Spleen (tissue), 11 donors: Measurements from ENCODE around the gene IP6K3. TPM values are rescaled to one million over a fixed set of nuclear protein-coding genes. Genes with fewer than 3 reads are reported as not detected.
A peak's percentile ranks its signal among the peaks of the same experiment; 100 is the strongest.

Experiments
- DNase-seq: peaks from one replicate; pipeline ENCODE4 v3.0.0-alpha.2; 2020
- H3K27ac ChIP-seq, 8 donors: fragments of 200-600 bp; sonication (generic) in 7 of 8; 1 replicate in 4 of 8; 2 replicates in 4 of 8; pipeline versions ENCODE4 v1.5.0 to v1.8.0; 2016 to 2021; ENCODE audit warnings: inconsistent platforms in 4 of 8, mild to moderate bottlenecking in 4 of 8, moderate library complexity in 1 of 8
- H3K27me3 ChIP-seq, 7 donors: fragments of 200-600 bp; sonication (generic) in 6 of 7; replicated peaks in 1 of 7; 1 replicate in 4 of 7; 2 replicates in 3 of 7; pipeline versions ENCODE4 v1.5.0 to v1.8.0; 2016 to 2021; ENCODE audit warnings: inconsistent platforms in 3 of 7, mild to moderate bottlenecking in 1 of 7
- H3K36me3 ChIP-seq, 6 donors: fragments of 200-600 bp; sonication (generic) in 5 of 6; 1 replicate in 4 of 6; 2 replicates in 2 of 6; pipeline versions ENCODE4 v1.5.0 to v1.8.0; 2016 to 2021; ENCODE audit warnings: inconsistent platforms in 2 of 6
- H3K4me1 ChIP-seq, 6 donors: fragments of 200-600 bp; sonication (generic) in 5 of 6; 1 replicate in 3 of 6; 2 replicates in 3 of 6; pipeline versions ENCODE4 v1.5.0 to v1.8.0; 2016 to 2021; ENCODE audit warnings: inconsistent platforms in 3 of 6
- H3K4me3 ChIP-seq, 8 donors: fragments of 200-600 bp; sonication (generic) in 7 of 8; 1 replicate in 4 of 8; 2 replicates in 4 of 8; pipeline versions ENCODE4 v1.5.0 to v1.8.0; 2016 to 2021; ENCODE audit warnings: inconsistent platforms in 4 of 8, mild to moderate bottlenecking in 4 of 8, moderate library complexity in 2 of 8
- H3K9me3 ChIP-seq, 8 donors: fragments of 200-600 bp; sonication (generic) in 7 of 8; 1 replicate in 4 of 8; 2 replicates in 4 of 8; pipeline versions ENCODE4 v1.5.0 to v1.8.0; 2016 to 2021; ENCODE audit warnings: inconsistent platforms in 4 of 8
- POLR2A ChIP-seq, 3 donors: fragments of 450-650 bp; IDR thresholded peaks; one replicate each; pipeline ENCODE4 v1.5.1; 2017; ENCODE audit warnings: antibody characterized with exemption in 3 of 3, mild to moderate bottlenecking in 1 of 3
- POLR2AphosphoS5 ChIP-seq, 3 donors: sonication (generic); formaldehyde crosslinking; IDR thresholded peaks; one replicate each; pipeline ENCODE4 v1.5.1; 2017; ENCODE audit warnings: antibody characterized with exemption in 3 of 3
- WGBS, 5 donors: extraction: QIAGEN DNeasy Blood & Tissue Kit in 3 of 5; methylation state at CpG; one replicate each; pipeline versions ENCODE4 v1.1.5 to v1.1.7; 2013 to 2018; 5-methylcytosine and 5-hydroxymethylcytosine counted together
- intact Hi-C: fragments of 100-400 bp; cut with DNase I; formaldehyde crosslinking; loops from one replicate; pipeline ENCODE4 v1.15.0; 2023; ENCODE audit warnings: low total_unique reads
- polyA plus RNA-seq, 3 donors: library from polyadenylated mRNA; stranded (reverse); fragments of 200-250 nt; gene quantifications; one replicate each; pipeline ENCODE4 v1.2.1, GENCODE V29; 2013
- total RNA-seq, 7 donors: library from RNA; depleted of rRNA in 3 of 7; stranded (reverse); fragments of >200 nt in 3 of 7; fragmentation: NEBNext Ultra II Directional in 4 of 7; extraction: Animal tissue kit (Norgen Biotek cat#: 25700) in 4 of 7; gene quantifications; one replicate each; pipeline versions ENCODE4 v1.1.0 to v1.2.1, GENCODE V29; 2016 to 2021
- TF ChIP-seq, protein P1 (sequence below), 11 experiments: fragments of 200-600 bp in 7 of 11; fragments of 450-650 bp in 4 of 11; sonication (generic) in 4 of 11; IDR thresholded peaks in 8 of 11; conservative IDR thresholded peaks in 3 of 11; 1 replicate in 7 of 11; 2 replicates in 4 of 11; pipeline versions ENCODE4 v1.4.0 to v1.8.0; 2016 to 2021; ENCODE audit warnings: antibody characterized with exemption in 11 of 11, inconsistent platforms in 4 of 11, mild to moderate bottlenecking in 1 of 11
- donor health status: healthy with polysubstance abuse.
- donor health status: DM: no; HTN: no; CAD: no; lungs with moderate emphysema.
- donor health status: DM: no; HTN: no; CAD: no.
- donor health status: Bipolar disorder and iron deficiency.
- donor health status: healthy.
- donor health status: DM: no; HTN: no; CAD: no.
- donor health status: DM: yes; HTN: yes; CAD: no.

The IP6K3 gene
- total and polyA plus RNA-seq, 10 donors, result 0.30 to 5.8 (median 2.2) TPM

GRCh38 chr6:33740204-33740608, 6.5 kb downstream of the IP6K3 start:
- 39 to 80% (median 59%) methylated on average over 5 to 6 of the region's 6 CpGs for WGBS, 5 donors
- Histone ChIP-seq H3K9me3 (no peaks in the 10 kb centered on the region), H3K4me1 (peaks cover 0 to 45% (median 21%) of the 10 kb centered on the region in 6 donors), H3K27me3 (peaks cover 0 to 11% (median 0%) of the 10 kb centered on the region in 7 donors), H3K4me3 (no peak overlapping the region), H3K36me3 (peaks cover 0 to 4% (median 0%) of the 10 kb centered on the region in 6 donors), H3K27ac (peak overlapping the region in 4 of 8 donors; percentile 13 to 65 (median 48))
- DNase-seq, result no peak
- intact Hi-C loops, result no loop called here
- TF ChIP-seq POLR2AphosphoS5 (IDR thresholded peaks at IDR 0.05), result peak in 1 of 3 donors; percentile 48
- TF ChIP-seq, protein P1, sequence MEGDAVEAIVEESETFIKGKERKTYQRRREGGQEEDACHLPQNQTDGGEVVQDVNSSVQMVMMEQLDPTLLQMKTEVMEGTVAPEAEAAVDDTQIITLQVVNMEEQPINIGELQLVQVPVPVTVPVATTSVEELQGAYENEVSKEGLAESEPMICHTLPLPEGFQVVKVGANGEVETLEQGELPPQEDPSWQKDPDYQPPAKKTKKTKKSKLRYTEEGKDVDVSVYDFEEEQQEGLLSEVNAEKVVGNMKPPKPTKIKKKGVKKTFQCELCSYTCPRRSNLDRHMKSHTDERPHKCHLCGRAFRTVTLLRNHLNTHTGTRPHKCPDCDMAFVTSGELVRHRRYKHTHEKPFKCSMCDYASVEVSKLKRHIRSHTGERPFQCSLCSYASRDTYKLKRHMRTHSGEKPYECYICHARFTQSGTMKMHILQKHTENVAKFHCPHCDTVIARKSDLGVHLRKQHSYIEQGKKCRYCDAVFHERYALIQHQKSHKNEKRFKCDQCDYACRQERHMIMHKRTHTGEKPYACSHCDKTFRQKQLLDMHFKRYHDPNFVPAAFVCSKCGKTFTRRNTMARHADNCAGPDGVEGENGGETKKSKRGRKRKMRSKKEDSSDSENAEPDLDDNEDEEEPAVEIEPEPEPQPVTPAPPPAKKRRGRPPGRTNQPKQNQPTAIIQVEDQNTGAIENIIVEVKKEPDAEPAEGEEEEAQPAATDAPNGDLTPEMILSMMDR (IDR thresholded peaks at IDR 0.05 in 8 of 11, conservative IDR thresholded peaks at IDR 0.05 in 3 of 11), result no peak

- Histone ChIP-seq H3K9me3 (no peaks in the 10 kb centered on the region), H3K36me3 (peaks cover 0 to 10% (median 0%) of the 10 kb centered on the region in 6 donors), H3K4me3 (no peak overlapping the region), H3K27me3 (peaks cover 0 to 11% (median 0%) of the 10 kb centered on the region in 7 donors), H3K4me1 (peaks cover 0 to 39% (median 19%) of the 10 kb centered on the region in 6 donors), H3K27ac (peak overlapping the region in 4 of 8 donors; percentile 13 to 65 (median 48))
- intact Hi-C loops, result no loop called here
- WGBS, 5 donors, result 51 to 74% (median 65%) methylated on average over 4 to 5 of the region's 5 CpGs
- TF ChIP-seq, protein P1 (IDR thresholded peaks at IDR 0.05 in 8 of 11, conservative IDR thresholded peaks at IDR 0.05 in 3 of 11), result no peak
- no peak for TF ChIP-seq POLR2A (IDR thresholded peaks at IDR 0.05)
- no peak for TF ChIP-seq POLR2AphosphoS5 (IDR thresholded peaks at IDR 0.05)
- no peak for DNase-seq
Observed at GRCh38 chr6:33739571-33739970, 7.1 kb downstream of the IP6K3 start.

- Histone ChIP-seq H3K4me1 (peaks cover 0 to 32% (median 13%) of the 10 kb centered on the region in 6 donors), H3K4me3 (no peak overlapping the region), H3K36me3 (peaks cover 0 to 17% (median 0%) of the 10 kb centered on the region in 6 donors), H3K27ac (no peak overlapping the region), H3K27me3 (peaks cover 0 to 9% (median 0%) of the 10 kb centered on the region in 7 donors), H3K9me3 (no peaks in the 10 kb centered on the region)
- TF ChIP-seq POLR2AphosphoS5 (IDR thresholded peaks at IDR 0.05) (no peak), POLR2A (IDR thresholded peaks at IDR 0.05) (no peak)
- TF ChIP-seq, protein P1 (IDR thresholded peaks at IDR 0.05 in 8 of 11, conservative IDR thresholded peaks at IDR 0.05 in 3 of 11), result no peak
- WGBS, 5 donors, result 87 to 96% (median 92%) methylated on average over 4 to 5 of the region's 5 CpGs
- intact Hi-C loops, result no loop called here
- DNase-seq, result no peak
Observed at GRCh38 chr6:33738879-33739278, 7.8 kb downstream of the IP6K3 start.

- intact Hi-C loops, result no loop called here
- no peak for DNase-seq
- H3K27me3 ChIP-seq, result peaks cover 0 to 8% (median 0%) of the 10 kb centered on the region in 7 donors
- H3K4me1 ChIP-seq, result peaks cover 0 to 26% (median 10%) of the 10 kb centered on the region in 6 donors
- TF ChIP-seq POLR2A (IDR thresholded peaks at IDR 0.05), result no peak
- TF ChIP-seq POLR2AphosphoS5 (IDR thresholded peaks at IDR 0.05), result no peak
- TF ChIP-seq, protein P1 (IDR thresholded peaks at IDR 0.05 in 8 of 11, conservative IDR thresholded peaks at IDR 0.05 in 3 of 11), result no peak
- peaks cover 0 to 25% (median 0%) of the 10 kb centered on the region in 6 donors for H3K36me3 ChIP-seq
- 84 to 96% (median 88%) methylated on average over 8 to 9 of the region's 9 CpGs for WGBS, 5 donors
- no peak overlapping the region for H3K4me3 ChIP-seq
- no peak overlapping the region for H3K27ac ChIP-seq
- H3K9me3 ChIP-seq, result no peaks in the 10 kb centered on the region
Observed at GRCh38 chr6:33738153-33738552, 8.6 kb downstream of the IP6K3 start.
